ENCODE data around the gene MAP3K15.

MAP3K15 gene

DNA sequence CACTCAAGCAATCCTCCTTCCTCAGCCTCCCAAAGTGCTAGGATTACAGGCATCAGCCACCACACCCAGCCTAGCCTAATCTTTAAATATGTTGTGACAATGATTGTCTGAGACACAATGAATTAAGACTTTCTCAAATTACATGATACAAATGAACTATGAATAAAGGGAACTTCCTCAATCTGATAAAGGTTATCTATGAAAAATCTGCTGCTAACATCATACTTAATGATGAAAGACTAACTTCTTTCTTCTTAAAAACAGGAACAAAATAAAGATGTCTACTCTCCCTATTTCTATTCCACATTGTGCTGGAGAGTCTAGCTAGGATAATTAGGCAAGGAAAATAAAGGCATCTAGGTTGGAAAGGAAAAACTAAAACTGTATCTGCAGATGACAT lies 111.6 kb downstream of the MAP3K15 start:
- DNase-seq (ENCODE audit: low read depth in 2 of 2) = no peak

DNA sequence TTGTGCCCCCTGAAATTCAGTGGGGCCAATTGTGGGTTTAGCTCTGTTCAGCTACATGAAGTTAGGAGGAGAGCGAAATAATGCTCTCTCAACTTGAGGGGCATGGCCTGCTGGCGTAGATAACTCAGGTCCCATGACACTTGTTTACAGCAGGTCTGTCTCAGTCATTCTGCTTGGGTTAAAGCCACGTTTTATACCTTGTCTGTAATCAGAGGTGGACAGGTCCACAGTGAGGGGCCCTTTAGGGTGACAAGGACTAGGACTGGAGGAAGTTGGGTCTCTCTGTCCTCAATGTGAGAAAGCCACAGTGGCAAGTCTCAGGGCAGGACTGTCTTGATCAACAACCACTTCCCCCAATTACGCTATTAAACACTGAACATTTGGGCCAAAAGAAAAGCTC lies 122.6 kb downstream of the MAP3K15 start:
- no peak for DNase-seq (ENCODE audit: low read depth in 2 of 2)

DNA sequence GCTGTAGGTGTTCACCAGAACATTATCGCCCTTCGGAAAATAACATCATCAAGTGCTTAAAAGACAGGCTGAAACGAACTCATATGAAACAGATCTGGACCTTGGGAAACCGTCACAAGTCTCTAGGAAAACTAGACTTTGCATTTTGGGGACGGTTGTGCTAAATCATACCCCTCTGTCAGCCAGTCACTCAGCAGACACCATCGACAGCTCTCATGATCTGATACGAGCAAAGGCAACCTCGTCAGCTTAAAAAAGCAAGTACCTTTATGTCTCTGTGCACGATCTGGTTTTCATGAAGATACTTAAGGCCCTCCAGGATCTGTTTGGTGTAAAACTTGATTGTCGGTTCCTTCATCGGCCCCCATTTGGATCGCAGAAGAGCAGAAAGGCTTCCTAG lies 123.2 kb downstream of the MAP3K15 start:
- no peak for DNase-seq (ENCODE audit: low read depth in 2 of 2)

DNA sequence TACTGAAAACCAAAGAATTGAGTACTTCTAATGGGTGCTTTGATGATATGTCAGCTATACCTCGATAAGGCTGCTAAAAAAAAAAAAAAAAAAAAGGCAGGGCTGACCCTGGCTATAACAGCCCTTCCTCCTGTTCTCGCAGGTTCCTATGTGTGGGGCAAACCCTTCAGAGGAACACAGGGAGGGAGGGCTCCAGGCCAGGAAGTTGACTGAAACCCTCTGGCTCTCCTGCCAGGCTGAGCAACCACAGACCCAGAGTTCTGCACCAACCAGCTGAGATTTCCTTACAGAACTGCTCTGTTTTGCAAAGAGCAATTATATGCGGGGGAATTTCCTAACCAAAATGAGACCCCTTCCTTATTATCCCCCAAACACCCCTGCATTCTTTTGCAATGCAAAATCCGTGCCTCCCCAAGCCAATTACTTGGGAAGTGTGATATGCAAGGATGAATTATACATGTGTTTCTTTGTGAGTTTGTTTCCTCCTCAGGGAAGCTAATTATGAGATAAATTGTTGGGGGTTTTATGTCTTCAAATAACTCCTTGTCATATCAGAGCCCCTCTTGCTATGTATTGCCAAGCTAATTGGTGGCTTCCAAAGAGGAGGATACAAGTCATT lies 126.0 kb downstream of the MAP3K15 start:
- DNase-seq (ENCODE audit: low read depth in 2 of 2) = no peak

DNA sequence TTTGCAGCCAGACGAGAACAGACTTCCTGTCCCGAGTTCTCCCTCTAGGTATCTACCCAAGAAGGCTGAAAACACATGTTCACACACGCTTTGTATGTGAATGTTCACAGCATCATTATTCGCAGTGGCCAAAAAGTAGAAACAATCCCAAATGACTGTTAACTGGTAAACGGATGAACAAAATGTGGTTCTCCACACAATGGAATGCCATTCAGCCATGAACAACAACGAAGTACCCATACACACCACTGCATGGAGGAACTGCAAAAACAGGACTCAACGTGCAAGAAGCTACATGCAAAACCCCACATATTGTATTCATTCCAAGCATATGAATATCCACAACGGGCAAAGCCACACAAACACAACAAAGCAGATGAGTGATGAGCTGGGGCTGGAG lies 126.6 kb downstream of the MAP3K15 start:
- DNase-seq (ENCODE audit: low read depth in 2 of 2) = no peak

DNA sequence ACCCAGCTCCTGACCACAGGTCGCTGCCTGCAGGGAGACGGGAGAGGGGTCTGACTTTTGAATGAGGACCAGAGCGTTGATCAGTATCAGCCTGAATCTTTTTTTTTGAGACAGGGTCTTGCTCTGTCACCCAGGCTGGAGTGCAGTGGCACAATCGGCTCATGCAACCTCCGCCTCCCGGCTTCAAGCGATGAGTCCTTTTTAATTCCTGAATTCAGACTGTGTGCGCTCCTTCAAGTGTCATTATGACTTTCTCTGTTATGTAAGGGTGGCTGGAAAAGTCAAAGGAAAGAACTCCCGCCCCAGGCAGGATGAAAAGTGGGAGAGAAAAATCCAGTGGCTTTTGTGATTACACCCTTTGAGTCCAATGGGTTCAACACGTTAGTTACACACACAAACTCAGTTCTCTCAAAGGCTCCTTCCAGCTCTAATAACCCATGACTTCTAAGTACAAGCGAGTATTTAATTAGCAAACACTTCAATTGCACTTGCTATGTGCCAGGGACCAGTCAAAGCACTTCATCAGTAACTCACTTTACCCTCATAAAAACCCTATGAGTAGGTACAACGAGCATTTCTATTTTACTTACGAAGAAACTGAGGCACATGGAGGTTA lies 127.1 kb downstream of the MAP3K15 start:
- no peak for DNase-seq (ENCODE audit: low read depth in 2 of 2)

DNA sequence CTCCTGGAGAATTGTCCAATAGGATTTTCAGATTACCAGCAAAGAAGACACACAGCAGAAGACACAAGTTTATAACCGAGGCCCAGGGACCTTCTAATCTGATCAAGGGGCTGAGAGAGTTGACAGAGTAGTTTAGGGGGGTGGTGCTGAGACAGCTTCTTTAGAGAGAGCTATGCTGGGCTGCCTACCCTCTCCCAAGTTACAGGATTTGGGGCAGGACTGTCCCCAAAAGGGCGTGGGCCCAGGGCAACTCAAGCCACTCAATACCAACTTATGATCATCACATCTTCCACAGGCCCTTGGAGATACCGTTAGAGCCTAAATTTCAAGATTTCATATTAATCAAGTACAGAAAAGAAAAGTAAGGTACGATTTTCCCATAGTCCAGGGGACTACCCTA lies 128.6 kb downstream of the MAP3K15 start:
- DNase-seq (ENCODE audit: low read depth in 2 of 2) = no peak

DNA sequence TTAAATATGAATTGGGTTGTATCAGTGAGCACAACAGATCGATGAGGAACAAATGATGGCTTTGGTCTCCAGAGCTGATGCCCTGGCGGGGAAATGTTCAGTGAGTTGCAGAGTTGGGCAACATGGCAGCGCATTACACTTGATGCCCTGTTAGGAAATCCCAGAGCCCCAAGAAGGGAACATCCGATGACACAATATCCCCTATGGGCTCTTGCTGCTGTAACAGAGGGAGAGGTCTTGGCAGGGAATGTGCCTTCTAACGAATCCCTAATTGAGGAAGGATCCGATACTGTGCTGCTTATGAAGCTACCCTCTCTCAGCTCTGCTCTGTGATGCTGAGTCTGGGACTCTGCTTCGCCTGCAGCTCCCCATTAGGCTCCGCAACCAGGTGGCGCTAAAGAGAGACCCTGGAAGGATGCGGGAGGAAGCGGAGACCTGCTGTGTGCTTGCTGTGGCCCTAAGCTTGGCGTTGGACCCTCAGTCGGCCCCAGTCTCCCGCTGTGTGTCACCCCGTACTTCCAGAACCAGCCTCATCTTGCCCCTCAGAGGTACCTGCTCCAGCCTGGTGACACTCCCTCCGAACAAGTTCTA lies 132.7 kb downstream of the MAP3K15 start:
- DNase-seq (ENCODE audit: low read depth in 2 of 2) = no peak

DNA sequence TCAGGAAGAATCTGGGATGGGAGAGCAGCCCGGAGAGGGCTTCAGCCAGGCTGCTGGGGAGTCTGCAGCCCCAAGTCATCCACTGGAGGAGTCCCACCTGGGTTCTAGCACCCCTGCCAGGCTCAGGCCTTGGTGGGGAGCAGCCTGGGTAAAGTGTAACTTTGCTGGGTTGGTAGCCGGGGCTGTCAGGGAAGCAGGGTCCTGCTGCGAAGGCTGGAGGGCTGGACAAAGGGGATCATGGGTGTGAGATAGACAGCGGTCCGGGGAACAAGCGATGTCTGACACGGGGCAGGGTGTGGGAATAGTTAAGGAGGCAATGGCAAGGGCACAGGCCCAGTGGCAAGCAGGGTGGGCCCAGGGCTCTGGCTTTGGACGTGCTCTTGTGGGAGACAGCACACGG lies 134.0 kb downstream of the MAP3K15 start:
- no peak for DNase-seq (ENCODE audit: low read depth in 2 of 2)

DNA sequence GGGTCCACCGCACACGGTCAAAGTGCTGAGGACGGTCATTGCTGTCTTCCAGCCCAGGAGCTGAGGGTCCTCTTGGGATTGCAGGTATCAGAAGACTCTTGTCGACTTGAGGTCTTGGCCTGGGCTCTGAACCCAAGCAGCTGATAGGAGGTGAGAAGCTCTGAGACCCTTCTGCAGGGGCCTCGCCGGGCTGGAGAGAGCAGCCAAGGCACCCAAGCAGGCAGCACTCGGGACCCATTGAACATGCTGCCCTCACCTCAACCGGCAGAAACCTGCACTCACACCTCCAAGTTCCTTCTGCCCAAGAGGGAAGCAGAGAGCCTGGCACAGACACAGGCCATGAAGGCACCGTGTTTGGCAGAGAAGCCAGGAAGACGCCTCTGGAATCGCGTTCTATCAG lies 137.5 kb downstream of the MAP3K15 start:
- DNase-seq (ENCODE audit: low read depth in 2 of 2) = no peak

DNA sequence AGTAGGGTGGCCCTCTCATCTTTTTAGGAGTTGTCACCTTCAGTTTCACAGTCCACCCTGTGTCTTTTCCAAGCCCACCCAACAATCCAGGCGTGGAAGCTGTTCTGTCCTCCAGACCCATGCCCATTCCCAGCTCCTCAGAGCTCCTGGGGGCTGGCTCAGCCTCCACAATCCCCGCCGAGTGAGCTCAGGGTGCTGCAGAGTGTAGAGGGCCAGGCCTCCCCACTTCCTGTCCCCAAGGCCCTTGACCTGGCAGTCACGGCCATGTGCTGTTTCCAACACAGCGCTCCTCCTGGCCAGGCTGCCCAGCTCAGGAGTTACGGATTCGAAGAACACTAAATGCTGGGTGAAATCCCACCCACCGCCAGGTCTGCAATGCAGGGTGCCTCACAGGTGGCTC lies 139.8 kb downstream of the MAP3K15 start:
- DNase-seq (ENCODE audit: low read depth in 2 of 2) = no peak

DNA sequence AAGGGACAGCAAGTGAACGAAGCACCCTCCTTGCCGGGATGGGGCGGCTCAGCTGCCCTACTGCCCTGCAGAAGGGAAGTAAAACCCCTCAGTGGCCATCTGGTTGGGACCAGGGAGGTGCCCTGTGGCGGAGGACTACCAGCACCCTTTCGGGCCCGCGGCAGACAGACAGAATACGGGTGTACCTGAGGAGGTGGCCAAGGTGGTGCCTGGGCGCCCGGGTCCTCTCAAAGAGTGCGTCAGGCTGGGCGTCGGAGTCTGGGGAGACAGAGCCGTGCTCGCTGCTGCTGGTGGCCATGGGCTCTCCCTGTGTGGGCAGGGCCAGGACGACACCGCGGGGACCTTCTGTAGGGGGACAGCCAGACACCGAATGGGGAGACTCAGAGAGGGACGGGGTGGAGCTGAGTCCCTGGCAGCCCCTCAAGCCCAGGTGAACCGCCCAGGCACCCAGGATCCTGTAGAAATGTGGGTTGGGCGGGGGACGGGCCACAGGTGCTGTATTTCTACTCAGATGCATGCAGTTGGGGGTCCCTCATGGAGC lies 141.9 kb downstream of the MAP3K15 start:
- DNase-seq (ENCODE audit: low read depth in 2 of 2) = no peak

DNA sequence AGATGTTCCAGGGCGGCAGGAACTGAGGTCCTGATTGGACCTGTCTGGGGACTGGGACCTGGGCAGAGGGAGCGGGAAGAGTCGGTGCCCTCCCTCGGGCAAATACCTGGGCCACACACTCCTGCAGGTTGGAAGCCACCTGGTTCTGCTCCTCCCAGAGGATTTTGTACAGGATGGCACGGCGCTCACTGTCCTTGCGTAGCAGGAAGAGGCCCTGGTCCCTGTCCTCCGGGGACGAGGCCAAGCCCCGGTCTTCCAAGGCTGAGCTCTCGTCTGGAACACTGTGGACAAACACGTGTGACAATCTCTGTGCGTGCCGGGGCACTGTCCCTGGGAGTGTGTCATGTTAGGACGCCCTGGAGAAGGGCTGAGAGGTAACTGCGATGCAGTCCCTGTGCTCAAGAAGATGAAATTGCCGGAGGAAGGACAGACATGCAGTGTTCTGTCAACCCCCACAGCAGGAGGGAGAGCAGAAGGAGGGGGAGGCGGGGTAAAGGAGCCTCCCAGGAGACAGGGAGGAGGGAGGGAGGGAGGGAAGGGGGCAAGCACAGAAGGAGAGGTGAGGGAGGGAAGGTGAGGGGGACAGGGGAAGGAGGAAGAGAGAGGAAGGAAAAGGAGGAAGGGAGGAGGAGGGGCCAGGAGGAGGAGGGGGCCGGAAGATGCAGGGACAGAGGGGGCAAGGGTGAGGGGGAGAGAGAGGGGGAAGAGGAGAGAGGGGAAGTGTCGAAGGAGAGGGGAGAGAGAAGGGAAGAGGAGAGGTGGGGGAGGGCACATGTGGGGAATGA lies 142.6 kb downstream of the MAP3K15 start:
- DNase-seq (ENCODE audit: low read depth in 2 of 2) = no peak

DNA sequence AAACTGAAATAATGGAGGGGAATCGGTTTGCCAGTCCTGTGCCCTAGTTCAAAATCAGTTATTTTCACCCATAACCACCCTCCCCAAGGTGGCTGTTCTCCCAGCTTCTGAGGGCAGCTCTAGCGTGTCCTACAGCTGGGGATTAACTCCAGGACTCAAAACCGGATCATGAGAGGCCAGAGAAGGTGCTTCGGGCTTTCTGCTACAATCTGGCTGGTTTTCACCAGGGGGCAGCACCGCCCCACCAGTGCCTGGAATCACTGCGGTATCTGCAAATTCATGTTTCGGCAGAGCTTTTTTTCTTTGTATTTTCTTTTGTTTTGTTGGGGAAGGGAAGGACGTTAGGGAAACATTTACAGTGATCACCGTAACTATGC lies 143.2 kb downstream of the MAP3K15 start:
- DNase-seq (ENCODE audit: low read depth in 2 of 2) = peak in 1 of 2 experiments; percentile 37

DNA sequence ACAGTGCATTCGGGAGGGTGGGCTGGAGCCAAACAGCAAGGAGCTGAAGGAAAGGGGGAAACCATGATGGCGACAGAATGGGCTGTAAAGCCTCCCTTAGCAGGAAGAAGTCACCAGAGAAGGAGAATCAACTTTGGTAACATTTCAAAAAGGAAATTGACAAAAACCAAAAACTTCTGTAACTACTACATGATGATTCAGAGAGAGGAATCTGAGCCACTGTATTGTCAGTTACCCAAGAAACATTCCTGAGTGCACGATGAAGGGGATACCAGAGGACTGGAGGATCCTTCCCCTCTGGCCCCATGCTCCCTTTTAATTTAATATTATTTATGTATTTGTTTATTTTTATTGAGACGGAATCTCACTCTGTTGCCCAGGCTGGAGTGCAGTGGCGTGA lies 145.2 kb downstream of the MAP3K15 start:
- peak in 1 of 2 experiments; percentile 24 for DNase-seq (ENCODE audit: low read depth in 2 of 2)

DNA sequence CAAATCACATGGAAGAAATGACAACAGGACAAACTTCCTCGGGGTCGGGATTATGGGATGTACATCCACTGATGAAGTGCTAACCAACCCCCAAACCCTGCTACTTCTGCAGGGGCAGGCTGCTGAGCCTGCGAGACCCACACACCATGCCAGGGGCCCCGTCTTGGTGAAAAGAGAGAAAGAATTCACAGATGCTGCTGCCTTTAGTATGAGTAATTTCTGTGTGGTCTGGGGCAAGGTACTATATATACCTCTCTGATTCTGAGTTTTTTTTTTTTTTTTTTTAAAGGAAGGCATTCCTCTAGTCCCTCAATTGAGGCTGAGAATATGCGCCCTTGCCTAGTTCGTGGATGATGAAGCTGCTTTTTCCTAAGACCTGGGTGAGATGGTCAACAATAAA lies 146.7 kb downstream of the MAP3K15 start:
- no peak for DNase-seq (ENCODE audit: low read depth in 2 of 2)

DNA sequence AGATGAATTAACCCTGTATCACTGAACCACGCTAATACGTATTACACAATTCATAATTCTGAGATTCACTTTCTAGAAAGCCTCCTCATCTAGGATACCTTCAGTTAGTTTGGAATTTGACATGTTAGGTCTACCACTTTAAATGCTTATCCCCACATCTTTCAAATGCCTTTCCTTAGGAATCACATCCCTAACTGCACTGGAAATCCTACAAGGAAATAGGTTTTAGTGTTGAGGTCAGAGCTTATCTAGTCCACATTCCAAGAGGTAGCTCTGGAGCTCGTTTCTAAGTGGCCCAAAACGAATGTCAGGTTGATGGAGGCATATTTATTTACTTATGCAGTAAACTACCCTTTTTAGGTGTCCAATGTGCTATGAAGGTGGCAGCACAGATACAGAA lies 153.6 kb downstream of the MAP3K15 start:
- no peak for DNase-seq (ENCODE audit: low read depth in 2 of 2)

DNA sequence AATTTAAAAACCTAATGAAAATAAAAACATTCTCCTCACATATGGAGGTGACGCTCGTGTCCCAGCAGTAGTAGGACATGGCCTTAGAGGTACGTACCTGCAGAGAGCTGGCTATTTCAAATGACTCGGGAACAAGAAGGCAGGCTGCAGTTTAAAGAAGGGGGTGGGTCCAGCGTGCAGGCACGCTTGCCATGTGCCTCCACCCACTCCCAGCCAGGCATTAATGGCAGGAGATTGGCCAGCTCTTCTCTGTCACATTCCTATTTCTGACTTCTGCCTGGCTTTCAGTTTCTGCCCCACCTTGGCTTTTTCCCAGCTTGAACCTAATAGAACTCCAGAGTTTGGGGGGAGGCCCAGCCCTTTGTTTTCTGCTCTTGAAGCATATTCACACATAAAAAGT lies 154.4 kb downstream of the MAP3K15 start:
- DNase-seq (ENCODE audit: low read depth in 2 of 2) = no peak

DNA sequence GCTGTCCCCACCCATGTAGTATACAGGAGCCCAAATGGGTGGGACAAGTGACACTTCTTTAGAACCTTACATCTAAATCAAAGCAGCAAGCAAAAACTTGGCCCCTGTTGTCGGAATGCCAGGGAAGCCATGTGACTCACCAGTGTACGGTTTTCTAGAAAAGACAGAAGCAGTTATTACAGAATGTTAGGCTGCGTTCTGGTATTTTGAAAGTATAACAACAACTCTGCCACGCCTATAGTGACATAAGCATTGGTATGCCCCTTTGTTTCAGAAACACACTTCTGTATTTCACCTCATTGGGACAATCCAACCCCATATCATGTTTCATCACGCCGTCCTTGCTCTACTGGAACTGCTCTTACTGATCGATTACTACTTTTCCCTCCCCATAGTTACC lies 156.8 kb downstream of the MAP3K15 start:
- no peak for DNase-seq (ENCODE audit: low read depth in 2 of 2)

DNA sequence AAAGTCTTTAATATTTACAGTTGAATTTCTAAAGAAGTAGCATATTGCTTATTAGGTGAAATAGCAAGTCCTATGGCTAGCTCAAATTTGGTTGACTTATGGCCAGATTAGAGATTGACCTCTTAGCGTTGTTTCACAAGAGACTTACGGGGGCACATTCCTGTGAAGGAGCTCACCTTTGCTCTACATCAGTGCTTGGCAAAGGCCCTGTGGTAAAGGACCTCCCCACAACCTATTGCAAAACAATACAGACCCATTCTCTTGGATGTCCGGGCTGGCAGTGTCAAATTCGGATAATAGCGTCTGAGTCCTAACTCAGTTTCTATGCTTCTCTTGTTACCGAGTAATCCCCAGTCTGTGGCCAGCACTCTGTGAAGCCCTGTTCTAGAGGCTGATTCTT lies 160.7 kb downstream of the MAP3K15 start:
- no peak for DNase-seq (ENCODE audit: low read depth in 2 of 2)

DNA sequence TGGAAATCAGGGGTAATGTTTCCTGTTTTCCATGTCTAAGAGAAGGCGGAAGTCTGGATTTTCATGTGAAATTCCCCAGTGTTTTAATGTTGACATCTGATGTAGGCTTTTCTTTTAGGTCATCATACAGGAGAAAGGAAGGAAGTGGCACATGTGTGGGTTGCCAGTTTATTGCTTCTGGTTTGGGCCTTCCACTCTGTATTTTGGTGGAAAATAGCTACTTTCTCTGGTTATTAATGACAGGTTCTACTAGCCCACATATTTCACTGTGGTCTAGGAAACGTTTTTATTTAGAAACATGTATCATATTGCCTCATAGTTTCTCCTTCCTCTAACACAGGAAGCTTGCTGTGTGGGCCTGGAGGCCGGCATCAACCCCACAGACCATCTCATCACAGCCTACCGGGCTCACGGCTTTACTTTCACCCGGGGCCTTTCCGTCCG lies 164.3 kb downstream of the MAP3K15 start:
- DNase-seq (ENCODE audit: low read depth in 2 of 2) = no peak

DNA sequence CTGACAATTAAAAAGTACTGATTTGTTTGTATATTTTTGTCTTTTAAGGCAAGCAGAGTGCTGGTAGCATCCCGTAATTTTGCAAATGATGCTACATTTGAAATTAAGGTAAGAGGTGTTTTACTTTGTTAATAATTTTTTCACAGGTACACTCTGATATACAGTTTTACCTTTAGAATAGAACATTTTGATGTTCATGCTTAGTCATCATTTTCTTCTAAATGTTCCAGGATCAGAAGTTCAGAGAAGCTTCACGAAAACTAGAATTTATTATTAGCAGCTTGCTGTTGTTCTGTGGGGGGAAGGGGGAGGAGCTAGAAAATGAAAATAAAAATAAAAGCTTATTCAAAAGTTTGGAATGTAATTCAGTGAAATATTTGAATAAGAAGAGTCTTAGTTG lies 166.0 kb downstream of the MAP3K15 start:
- DNase-seq (ENCODE audit: low read depth in 2 of 2) = no peak

DNA sequence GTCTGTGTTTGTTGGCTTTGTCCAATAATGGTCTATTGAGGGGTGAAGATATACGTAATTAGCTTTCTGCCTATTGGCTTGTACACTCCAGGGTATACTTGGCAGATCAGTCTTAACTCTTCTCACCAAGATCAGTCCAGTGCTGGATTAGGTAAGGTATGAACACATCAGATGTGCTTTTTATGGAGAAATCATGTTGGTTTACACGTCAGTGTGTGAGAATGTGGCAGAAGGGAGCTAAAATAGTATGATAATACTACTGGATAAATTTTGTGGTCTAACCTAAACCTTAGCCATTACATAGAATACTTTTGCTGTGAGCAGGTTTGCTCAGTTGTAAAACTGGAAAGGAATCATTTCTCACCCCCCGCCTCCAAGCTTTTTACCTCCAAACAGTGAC lies 167.4 kb downstream of the MAP3K15 start:
- DNase-seq (ENCODE audit: low read depth in 2 of 2) = no peak

Data from fibroblast of skin of left biceps (primary cell).